Measurements from ENCODE around the gene NTN1. TPM values are rescaled to one million over a fixed set of nuclear protein-coding genes. Genes with fewer than 3 reads are reported as not detected.

Gene NTN1
- total and polyA plus RNA-seq, 7 donors, result 0.38 to 2.1 (median 0.85) TPM

GRCh38 chr17:9120471-9120870, 99.2 kb downstream of the NTN1 start:
- Histone ChIP-seq H3K36me3 (ENCODE audit: insufficient read depth in 1 of 2, low read depth in 1 of 2) (no peaks in the 10 kb centered on the region), H3K4me3 (no peak overlapping the region), H3K27ac (no peak overlapping the region), H3K9me3 (peaks cover 7% of the 10 kb centered on the region), H3K4me1 (no peaks in the 10 kb centered on the region), H3K27me3 (ENCODE audit: insufficient read depth in 3 of 3, low read length in 2 of 3) (peaks cover 0 to 9% (median 6%) of the 10 kb centered on the region in 3 donors)
- no peak for TF ChIP-seq CTCF (IDR thresholded peaks at IDR 0.05)
- 54 to 61% (median 61%) methylated on average over 5 of the region's 5 CpGs for WGBS, 3 donors
- no peak for DNase-seq
- intact Hi-C loops (cut with DNase I), result no loop called here
- ATAC-seq, result no peak

GRCh38 chr17:9121186-9121820, 100.0 kb downstream of the NTN1 start:
- Histone ChIP-seq H3K9me3 (peaks cover 7% of the 10 kb centered on the region), H3K27ac (no peak overlapping the region), H3K4me1 (no peaks in the 10 kb centered on the region), H3K36me3 (ENCODE audit: insufficient read depth in 1 of 2, low read depth in 1 of 2) (no peaks in the 10 kb centered on the region), H3K4me3 (no peak overlapping the region), H3K27me3 (ENCODE audit: insufficient read depth in 3 of 3, low read length in 2 of 3) (peaks cover 0 to 8% (median 5%) of the 10 kb centered on the region in 3 donors)
- ATAC-seq (no peak), DNase-seq (no peak)
- WGBS, 3 donors, result 64 to 75% (median 70%) methylated on average over 15 of the region's 15 CpGs
- no peak for TF ChIP-seq CTCF (IDR thresholded peaks at IDR 0.05)
- intact Hi-C loops (cut with DNase I), result no loop called here

GRCh38 chr17:9123594-9124553, 102.6 kb downstream of the NTN1 start:
- peaks cover 3% of the 10 kb centered on the region for H3K9me3 ChIP-seq
- H3K36me3 ChIP-seq (ENCODE audit: insufficient read depth in 1 of 2, low read depth in 1 of 2), result no peaks in the 10 kb centered on the region
- intact Hi-C loops (cut with DNase I), result no loop called here
- no peak for TF ChIP-seq CTCF (IDR thresholded peaks at IDR 0.05)
- H3K27ac ChIP-seq, result no peak overlapping the region
- H3K4me1 ChIP-seq, result no peaks in the 10 kb centered on the region
- no peak overlapping the region for H3K4me3 ChIP-seq
- DNase-seq, result no peak
- 70 to 77% (median 70%) methylated on average over 17 of the region's 17 CpGs for WGBS, 3 donors
- peaks cover 0 to 3% (median 0%) of the 10 kb centered on the region in 3 donors for H3K27me3 ChIP-seq (ENCODE audit: insufficient read depth in 3 of 3, low read length in 2 of 3)
- no peak for ATAC-seq

- Histone ChIP-seq H3K4me3 (no peak overlapping the region), H3K4me1 (no peaks in the 10 kb centered on the region), H3K36me3 (ENCODE audit: insufficient read depth in 1 of 2, low read depth in 1 of 2) (no peaks in the 10 kb centered on the region), H3K27ac (no peak overlapping the region), H3K9me3 (no peaks in the 10 kb centered on the region), H3K27me3 (ENCODE audit: insufficient read depth in 3 of 3, low read length in 2 of 3) (peaks cover 0 to 2% (median 0%) of the 10 kb centered on the region in 3 donors)
- no peak for TF ChIP-seq CTCF (IDR thresholded peaks at IDR 0.05)
- intact Hi-C loops (cut with DNase I), result no loop called here
- no peak for ATAC-seq
- 85 to 93% (median 86%) methylated on average over 10 of the region's 10 CpGs for WGBS, 3 donors
- DNase-seq, result no peak
Observed at GRCh38 chr17:9124554-9124935, 103.2 kb downstream of the NTN1 start.
